Mesendoderm (in vitro differentiated cells): ENCODE data around the gene KLHL36.

ENCODE experiments used
- DNase-seq: peaks from one replicate; pipeline ENCODE4 v3.0.0; 2013
- H2AK5ac ChIP-seq: 2 replicates; pipeline ENCODE4 v1.6.1; 2013; ENCODE audit warnings: low read length, inconsistent platforms
- H2BK120ac ChIP-seq: 2 replicates; pipeline ENCODE4 v1.6.1; 2013; ENCODE audit warnings: low read depth, mild to moderate bottlenecking, low read length, moderate library complexity, mixed read lengths
- H2BK15ac ChIP-seq: replicated peaks from 2 replicates; pipeline ENCODE4 v1.6.1; 2013; ENCODE audit warnings: low read depth, mild to moderate bottlenecking, moderate library complexity
- H2BK5ac ChIP-seq: 2 replicates; pipeline ENCODE4 v1.6.1; 2013; ENCODE audit warnings: low read length, inconsistent platforms
- H3K18ac ChIP-seq: 2 replicates; pipeline ENCODE4 v1.6.1; 2013; ENCODE audit warnings: mild to moderate bottlenecking, low read length, mixed read lengths
- H3K23ac ChIP-seq: one replicate; pipeline ENCODE4 v1.6.1; 2013; ENCODE audit warnings: low read length
- H3K27ac ChIP-seq: 2 replicates; pipeline ENCODE4 v1.5.1; 2013; ENCODE audit warnings: low read depth, mild to moderate bottlenecking, inconsistent platforms, low read length, moderate library complexity
- H3K27me3 ChIP-seq: 2 replicates; pipeline ENCODE4 v1.6.1; 2013; ENCODE audit warnings: low read length, control low read depth, mild to moderate bottlenecking, inconsistent platforms; ENCODE audit not compliant: insufficient read depth, poor library complexity
- H3K36me3 ChIP-seq: 2 replicates; pipeline ENCODE4 v1.6.1; 2013; ENCODE audit warnings: low read length, inconsistent platforms; ENCODE audit not compliant: control insufficient read depth, insufficient read depth
- H3K4ac ChIP-seq: one replicate; pipeline ENCODE4 v1.6.1; 2013; ENCODE audit warnings: low read depth, mild to moderate bottlenecking, low read length, moderate library complexity
- H3K4me1 ChIP-seq: 2 replicates; pipeline ENCODE4 v1.6.1; 2013; ENCODE audit warnings: low read depth, low read length, inconsistent platforms; ENCODE audit not compliant: control insufficient read depth
- H3K4me2 ChIP-seq: 2 replicates; pipeline ENCODE4 v1.6.1; 2013; ENCODE audit warnings: low read length
- H3K4me3 ChIP-seq: 2 replicates; pipeline ENCODE4 v1.5.1; 2013; ENCODE audit warnings: mild to moderate bottlenecking, low read length
- H3K56ac ChIP-seq: one replicate; pipeline ENCODE4 v1.6.1; 2013; ENCODE audit warnings: low read length
- H3K79me1 ChIP-seq: 2 replicates; pipeline ENCODE4 v1.6.1; 2013; ENCODE audit warnings: low read length, inconsistent platforms
- H3K79me2 ChIP-seq: 2 replicates; pipeline ENCODE4 v1.6.1; 2013; ENCODE audit warnings: mild to moderate bottlenecking, low read length; ENCODE audit not compliant: control insufficient read depth, insufficient read depth
- H3K9ac ChIP-seq: 2 replicates; pipeline ENCODE4 v1.6.1; 2013; ENCODE audit warnings: low read length, inconsistent platforms
- H4K5ac ChIP-seq: one replicate; pipeline ENCODE4 v1.6.1; 2013; ENCODE audit warnings: low read length
- H4K8ac ChIP-seq: one replicate; pipeline ENCODE4 v1.6.1; 2013; ENCODE audit warnings: low read depth, mild to moderate bottlenecking, control low read depth, low read length, moderate library complexity
- WGBS: extraction: QIAGEN DNeasy Blood & Tissue Kit; methylation state at CpG from one replicate; pipeline ENCODE4 v1.1.7; 2013; ENCODE audit warnings: low lambda C conversion rate, missing lambda C conversion rate; ENCODE audit not compliant: insufficient coverage; ENCODE audit errors: extremely low coverage; 5-methylcytosine and 5-hydroxymethylcytosine counted together

The KLHL36 gene

GRCh38 chr16:84699712-84700445 lies 51.6 kb downstream of the KLHL36 start, which contains the start of gene USP10:
TSS of gene USP10 (plus strand) at chr16:84700000. CDS start at chr16:84700091, 91 bp downstream.
- peak within 1 kb of the TSS; percentile 48 for H3K23ac ChIP-seq
- H3K9ac ChIP-seq: peak within 1 kb of the TSS; percentile 91
- H2BK120ac ChIP-seq: peak within 1 kb of the TSS; percentile 29
- peaks cover 42% of the 10 kb centered on the region for H3K79me2 ChIP-seq
- H3K79me1 ChIP-seq: peaks cover 3% of the 10 kb centered on the region
- H4K5ac ChIP-seq: peak within 1 kb of the TSS; percentile 92
- H3K4me2 ChIP-seq: peak within 1 kb of the TSS; percentile 82
- H3K4me1 ChIP-seq: peaks cover 3% of the 10 kb centered on the region
- peak within 1 kb of the TSS; percentile 99 for H3K18ac ChIP-seq
- DNase-seq: peak; percentile 91
- peak within 1 kb of the TSS; percentile 98 for H3K4ac ChIP-seq
- H2AK5ac ChIP-seq: peak within 1 kb of the TSS; percentile 60
- no peaks in the 10 kb centered on the region for H3K27me3 ChIP-seq
- H3K56ac ChIP-seq: peak within 1 kb of the TSS; percentile 95
- H2BK5ac ChIP-seq: peak within 1 kb of the TSS; percentile 64
- no peaks in the 10 kb centered on the region for H3K36me3 ChIP-seq
- no peak within 1 kb of the TSS for H2BK15ac ChIP-seq
- peak within 1 kb of the TSS; percentile 7 for H4K8ac ChIP-seq
- peak within 1 kb of the TSS; percentile 92 for H3K27ac ChIP-seq
- peak within 1 kb of the TSS; percentile 95 for H3K4me3 ChIP-seq
- WGBS: no CpG with 5 or more reads among the region's 97 CpGs

GRCh38 chr16:84700446-84701300 lies 52.4 kb downstream of the KLHL36 start:
- DNase-seq: peak; percentile 48
- Histone ChIP-seq H3K4ac (peak overlapping the region; percentile 98), H3K36me3 (no peaks in the 10 kb centered on the region), H4K5ac (no peak overlapping the region), H3K18ac (peak overlapping the region; percentile 99), H3K27me3 (no peaks in the 10 kb centered on the region), H3K9ac (peak overlapping the region; percentile 91), H3K27ac (peak overlapping the region; percentile 92), H3K4me3 (peak overlapping the region; percentile 95), H2BK15ac (no peak overlapping the region), H3K4me2 (peak overlapping the region; percentile 79), H2AK5ac (no peak overlapping the region), H3K56ac (peak overlapping the region; percentile 92), H3K4me1 (peaks cover 3% of the 10 kb centered on the region), H3K79me2 (peaks cover 49% of the 10 kb centered on the region), H4K8ac (peak overlapping the region; percentile 7), H2BK120ac (peak overlapping the region; percentile 19), H3K23ac (no peak overlapping the region), H2BK5ac (no peak overlapping the region), H3K79me1 (peaks cover 3% of the 10 kb centered on the region)
- no CpG with 5 or more reads among the region's 28 CpGs for WGBS

- Histone ChIP-seq H3K36me3 (no peaks in the 10 kb centered on the region), H2BK5ac (no peak overlapping the region), H4K8ac (no peak overlapping the region), H3K18ac (no peak overlapping the region), H3K4me2 (no peak overlapping the region), H2BK15ac (no peak overlapping the region), H2BK120ac (no peak overlapping the region), H3K9ac (no peak overlapping the region), H3K27ac (no peak overlapping the region), H3K4ac (no peak overlapping the region), H3K27me3 (no peaks in the 10 kb centered on the region), H3K4me3 (no peak overlapping the region), H2AK5ac (no peak overlapping the region), H3K23ac (no peak overlapping the region), H3K4me1 (peaks cover 3% of the 10 kb centered on the region), H3K56ac (no peak overlapping the region), H3K79me2 (peaks cover 74% of the 10 kb centered on the region), H3K79me1 (peaks cover 3% of the 10 kb centered on the region), H4K5ac (no peak overlapping the region)
- no peak for DNase-seq
- no CpG with 5 or more reads among the region's 10 CpGs for WGBS
Measured at GRCh38 chr16:84703681-84704080, 55.4 kb downstream of the KLHL36 start.

GRCh38 chr16:84704253-84704652 lies 55.9 kb downstream of the KLHL36 start:
- peaks cover 79% of the 10 kb centered on the region for H3K79me2 ChIP-seq
- no peak overlapping the region for H2AK5ac ChIP-seq
- no peak overlapping the region for H4K8ac ChIP-seq
- H2BK120ac ChIP-seq: no peak overlapping the region
- H4K5ac ChIP-seq: no peak overlapping the region
- H2BK5ac ChIP-seq: no peak overlapping the region
- no peak overlapping the region for H3K4ac ChIP-seq
- no peak overlapping the region for H3K9ac ChIP-seq
- H3K4me3 ChIP-seq: no peak overlapping the region
- peaks cover 5% of the 10 kb centered on the region for H3K4me1 ChIP-seq
- H3K79me1 ChIP-seq: peaks cover 5% of the 10 kb centered on the region
- no peak overlapping the region for H3K27ac ChIP-seq
- no peak for DNase-seq
- H3K23ac ChIP-seq: no peak overlapping the region
- no peak overlapping the region for H3K56ac ChIP-seq
- no peaks in the 10 kb centered on the region for H3K36me3 ChIP-seq
- H3K27me3 ChIP-seq: no peaks in the 10 kb centered on the region
- H2BK15ac ChIP-seq: no peak overlapping the region
- H3K18ac ChIP-seq: no peak overlapping the region
- WGBS: no CpG with 5 or more reads among the region's 2 CpGs
- no peak overlapping the region for H3K4me2 ChIP-seq

GRCh38 chr16:84706856-84707255 lies 58.5 kb downstream of the KLHL36 start:
- Histone ChIP-seq H3K9ac (no peak overlapping the region), H3K79me1 (peaks cover 9% of the 10 kb centered on the region), H4K5ac (no peak overlapping the region), H2BK120ac (no peak overlapping the region), H3K18ac (no peak overlapping the region), H3K27me3 (no peaks in the 10 kb centered on the region), H4K8ac (no peak overlapping the region), H3K4me2 (no peak overlapping the region), H2BK5ac (no peak overlapping the region), H3K27ac (no peak overlapping the region), H3K56ac (no peak overlapping the region), H3K4me3 (no peak overlapping the region), H3K36me3 (no peaks in the 10 kb centered on the region), H3K23ac (no peak overlapping the region), H3K4me1 (peaks cover 7% of the 10 kb centered on the region), H3K79me2 (peaks cover 90% of the 10 kb centered on the region), H3K4ac (no peak overlapping the region), H2BK15ac (no peak overlapping the region), H2AK5ac (no peak overlapping the region)
- DNase-seq: no peak
- WGBS: no CpG with 5 or more reads among the region's 1 CpG
